HCEC 1CT (cell line): ENCODE data around the gene RRM2.
"Not testable (repeated sequence)": the region's sequence is repeated elsewhere in the genome, so short reads cannot be mapped to it uniquely, and the experiment has no call there.

ENCODE experiments used
- DNase-seq: peaks from one replicate; pipeline ENCODE4 v3.0.0-alpha.2; 2017

Gene RRM2

DNA sequence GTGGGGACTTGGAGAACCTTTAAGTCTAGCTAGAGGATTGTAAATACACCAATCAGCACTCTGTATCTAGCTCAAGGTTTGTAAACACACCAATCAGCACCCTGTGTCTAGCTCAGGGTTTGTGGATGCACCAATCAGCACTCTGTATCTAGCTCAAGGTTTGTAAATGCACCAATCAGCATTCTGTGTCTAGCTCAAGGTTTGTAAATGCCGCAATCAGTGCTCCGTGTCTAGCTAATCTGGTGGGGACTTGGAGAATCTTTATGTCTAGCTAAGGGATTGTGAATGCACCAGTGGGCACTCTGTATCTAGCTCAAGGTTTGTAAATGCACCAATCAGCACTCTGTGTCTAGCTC lies 30.7 kb upstream of the RRM2 start:
- not testable (repeated sequence) for DNase-seq

GRCh38 chr2:10094271-10094814 lies 28.2 kb upstream of the RRM2 start:
- no peak for DNase-seq

DNA sequence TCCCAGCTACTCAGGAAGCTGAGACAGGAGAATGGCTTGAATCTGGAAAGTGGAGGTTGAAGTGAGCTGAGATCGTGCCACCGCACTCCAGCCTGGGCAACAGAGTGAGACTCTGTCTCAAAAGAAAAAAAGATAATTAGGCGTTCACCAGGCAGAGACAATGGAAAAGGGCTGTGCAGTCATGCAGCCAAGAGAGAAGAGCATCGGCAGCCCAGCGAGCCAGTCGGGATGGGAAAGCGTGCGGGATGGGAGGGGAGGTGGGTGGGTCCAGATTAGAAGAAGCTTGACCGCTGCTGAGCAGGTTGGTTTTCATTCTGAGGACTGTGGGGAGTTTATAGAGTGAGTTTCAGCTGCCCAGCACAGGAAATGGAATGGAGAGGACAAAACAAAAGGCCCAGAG lies 27.4 kb upstream of the RRM2 start:
- DNase-seq: no peak

- no peak for DNase-seq
These were observed 25.9 kb upstream of the RRM2 start for GRCh38 chr2:10096641-10097040.

DNA sequence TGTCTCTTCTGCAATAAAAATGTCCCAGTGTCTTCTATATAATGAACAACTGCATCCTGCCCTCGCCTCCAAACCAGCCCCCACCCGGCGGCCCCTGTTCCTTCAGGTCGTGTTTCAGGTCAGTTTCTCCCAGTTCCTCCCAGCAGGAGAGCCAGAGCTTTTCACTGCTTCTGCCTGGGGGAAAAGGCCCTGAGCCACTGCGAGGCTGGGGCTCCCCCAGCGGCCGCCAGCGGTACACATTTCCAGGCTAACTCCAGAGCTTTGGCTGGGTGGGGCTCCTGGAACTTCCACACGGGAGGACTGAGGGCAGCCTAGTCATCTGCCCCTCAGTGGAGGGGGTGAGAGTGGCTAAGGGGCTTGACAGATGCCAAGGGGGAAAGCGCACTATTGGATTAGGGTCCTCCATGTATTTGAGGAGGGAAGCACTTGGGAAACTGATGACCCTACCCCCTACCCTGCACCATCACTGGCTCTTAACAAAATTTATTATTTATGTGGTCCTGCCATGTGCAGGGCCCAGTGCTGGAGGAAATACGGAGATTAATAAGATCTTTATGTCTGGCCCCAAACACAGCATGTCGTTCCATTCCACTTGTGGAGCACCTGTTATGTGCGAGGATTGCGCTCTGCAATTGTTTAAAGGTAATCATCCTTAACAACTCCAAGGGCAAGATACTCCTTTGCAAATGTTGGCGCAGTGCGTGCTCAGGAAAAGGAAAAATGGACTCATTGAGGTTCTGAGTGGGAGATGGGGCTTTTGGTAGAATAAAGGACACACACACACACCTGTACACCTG lies 25.0 kb upstream of the RRM2 start:
- peak; percentile 53 for DNase-seq

GRCh38 chr2:10101491-10101890 lies 21.0 kb upstream of the RRM2 start:
- no peak for DNase-seq

GRCh38 chr2:10103179-10103578 lies 19.4 kb upstream of the RRM2 start:
- DNase-seq: no peak

DNA sequence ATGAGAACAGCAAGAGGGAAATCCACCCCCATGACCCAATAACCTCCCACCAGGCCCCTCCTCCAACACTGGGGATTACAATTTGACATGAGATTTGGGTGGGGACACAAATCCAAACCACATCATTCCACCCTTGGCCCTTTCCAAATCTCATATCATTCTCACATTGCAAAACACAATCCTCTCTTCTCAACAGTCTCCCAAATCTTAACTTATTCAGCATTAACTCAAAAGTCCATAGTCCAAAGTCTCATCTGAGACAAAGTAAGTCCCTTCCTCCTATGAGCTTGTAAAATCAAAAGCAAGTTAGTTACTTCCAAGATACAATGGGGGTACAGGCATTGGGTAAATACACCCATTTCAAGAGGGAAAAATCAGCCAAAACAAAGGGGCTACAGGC lies 17.6 kb upstream of the RRM2 start:
- DNase-seq: not testable (repeated sequence)

GRCh38 chr2:10109311-10109710 lies 13.2 kb upstream of the RRM2 start:
- DNase-seq: no peak

GRCh38 chr2:10119027-10119325 lies 3.6 kb upstream of the RRM2 start:
- no peak for DNase-seq

- DNase-seq: no peak
These were observed 2.9 kb upstream of the RRM2 start for GRCh38 chr2:10119601-10120157.

DNA sequence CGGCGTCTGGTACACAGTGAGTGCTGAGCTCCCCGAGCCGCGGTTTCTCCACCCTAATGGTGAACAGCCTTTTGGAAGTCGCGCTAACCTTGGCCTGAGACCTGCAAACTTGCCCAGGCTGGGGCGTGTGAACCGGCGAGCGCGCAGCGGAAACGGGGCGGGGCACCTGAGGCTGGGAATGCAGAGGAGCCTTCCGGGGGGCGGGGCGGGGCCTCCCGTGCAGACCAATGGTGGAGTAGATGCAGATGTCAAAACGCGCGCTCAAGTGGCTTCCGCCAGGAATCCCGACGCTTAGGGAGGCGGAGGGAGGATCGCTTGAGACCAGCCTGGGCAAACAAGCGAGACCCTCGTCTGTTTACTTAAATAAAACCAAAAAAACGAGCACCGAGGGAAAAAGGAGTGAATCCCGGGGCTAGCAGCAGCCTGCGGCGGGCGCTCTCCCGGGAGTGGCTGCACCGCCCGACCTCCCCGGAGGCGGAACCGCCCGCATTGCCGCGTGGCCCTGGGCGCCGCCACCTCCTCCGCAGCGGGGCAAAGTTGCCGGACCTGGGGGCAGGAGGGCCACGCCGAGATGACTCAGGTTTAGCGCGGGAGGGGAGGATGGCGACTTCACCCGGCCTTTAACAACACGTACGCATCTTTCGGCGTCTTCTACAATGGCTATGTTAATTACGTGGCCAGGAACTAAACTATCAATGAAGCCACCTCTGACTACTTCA lies 2.2 kb upstream of the RRM2 start:
- peak; percentile 91 for DNase-seq

- peak; percentile 42 for DNase-seq
These were observed 1.5 kb upstream of the RRM2 start for GRCh38 chr2:10120877-10121574.

- no peak for DNase-seq
These were observed 742 bp downstream of the RRM2 start for GRCh38 chr2:10123281-10123680.

DNA sequence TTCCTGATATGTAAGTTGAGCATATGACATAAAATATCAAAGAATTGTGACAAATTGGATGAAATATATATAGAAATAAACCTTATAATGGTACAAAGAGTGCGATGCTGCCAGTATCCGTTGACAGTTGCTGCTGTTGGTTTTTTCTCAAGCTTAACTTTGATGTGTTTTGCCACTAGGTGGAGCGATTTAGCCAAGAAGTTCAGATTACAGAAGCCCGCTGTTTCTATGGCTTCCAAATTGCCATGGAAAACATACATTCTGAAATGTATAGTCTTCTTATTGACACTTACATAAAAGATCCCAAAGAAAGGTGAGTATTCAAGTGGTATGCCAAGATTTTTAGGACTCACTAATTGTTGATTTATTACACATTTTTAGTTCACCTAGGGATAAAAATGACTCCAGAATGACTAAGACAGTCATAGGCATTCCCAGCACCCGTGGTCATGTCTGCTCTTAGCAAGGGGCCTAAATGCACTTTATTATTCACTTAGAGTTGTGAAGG lies 2.1 kb downstream of the RRM2 start:
- peak; percentile 78 for DNase-seq

GRCh38 chr2:10125842-10126631 lies 3.5 kb downstream of the RRM2 start:
- DNase-seq: no peak

- no peak for DNase-seq
These were observed 4.1 kb downstream of the RRM2 start for GRCh38 chr2:10126632-10127026.

- DNase-seq: no peak
These were observed 5.9 kb downstream of the RRM2 start for GRCh38 chr2:10128420-10128819.

DNA sequence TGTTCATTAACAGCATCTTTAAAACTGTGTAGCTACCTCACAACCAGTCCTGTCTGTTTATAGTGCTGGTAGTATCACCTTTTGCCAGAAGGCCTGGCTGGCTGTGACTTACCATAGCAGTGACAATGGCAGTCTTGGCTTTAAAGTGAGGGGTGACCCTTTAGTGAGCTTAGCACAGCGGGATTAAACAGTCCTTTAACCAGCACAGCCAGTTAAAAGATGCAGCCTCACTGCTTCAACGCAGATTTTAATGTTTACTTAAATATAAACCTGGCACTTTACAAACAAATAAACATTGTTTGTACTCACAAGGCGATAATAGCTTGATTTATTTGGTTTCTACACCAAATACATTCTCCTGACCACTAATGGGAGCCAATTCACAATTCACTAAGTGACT lies 7.0 kb downstream of the RRM2 start:
- no peak for DNase-seq

GRCh38 chr2:10132043-10132575 lies 9.6 kb downstream of the RRM2 start:
- DNase-seq: no peak

DNA sequence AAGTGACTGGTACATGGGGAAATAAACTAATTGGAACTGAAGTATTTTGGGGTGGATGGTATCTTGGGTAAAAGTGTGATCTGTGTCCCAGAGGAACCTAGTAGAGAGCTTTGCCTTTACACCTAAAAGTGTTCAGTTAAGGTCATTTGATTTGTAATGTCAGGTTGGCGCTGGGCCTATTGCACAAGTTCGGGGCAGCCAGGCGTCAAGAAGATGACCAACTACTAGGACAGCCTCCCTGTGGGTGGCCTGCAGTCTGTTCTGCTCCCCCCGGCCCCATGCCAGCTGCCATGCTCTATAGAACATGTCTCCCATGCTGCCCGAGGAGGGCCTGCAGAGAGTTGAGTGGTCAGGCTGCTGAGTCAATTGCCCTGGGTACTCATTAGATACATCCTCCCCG lies 10.1 kb downstream of the RRM2 start:
- no peak for DNase-seq

- DNase-seq: no peak
These were observed 10.6 kb downstream of the RRM2 start for GRCh38 chr2:10132996-10133647.
